H1 (cell line): ENCODE data around the gene SUSD6. TPM values are rescaled to one million over a fixed set of nuclear protein-coding genes. Genes with fewer than 3 reads are reported as not detected.

Source experiments
- CTCF ChIA-PET: fragments of 300-600 bp; sonication (Branson Sonifier 250); formaldehyde crosslinking; loops from one replicate; lab custom pipeline; 2021; ENCODE audit not compliant: partially characterized antibody; lab: Charles Lee
- POLR2A ChIA-PET: fragments of 300-600 bp; sonication (Branson Sonifier 250); formaldehyde crosslinking; loops from one replicate; lab custom pipeline; 2021; ENCODE audit warnings: inconsistent platforms; ENCODE audit not compliant: partially characterized antibody; lab: Charles Lee
- DNase-seq, 2 experiments: peaks; one replicate each; pipeline versions ENCODE4 v3.0.0 to v3.0.0-alpha.2; 2010 to 2022; ENCODE audit warnings: low spot score in 2 of 2, low read depth in 1 of 2, mixed read lengths in 1 of 2
- FAIRE-seq: peaks from 2 replicates; lab custom pipeline; 2011; peaks lifted over from hg19 to GRCh38; lab: Jason Lieb, UNC
- H2AFZ ChIP-seq: 2 replicates; pipeline ENCODE4 v1.8.1; 2012; ENCODE audit warnings: low read length, inconsistent platforms
- H2AK5ac ChIP-seq: 2 replicates; pipeline ENCODE4 v1.6.1; 2013; ENCODE audit warnings: low read depth, low read length
- H2BK120ac ChIP-seq: replicated peaks from 2 replicates; pipeline ENCODE3; 2013; ENCODE audit warnings: low read depth, low read length, inconsistent platforms
- H2BK12ac ChIP-seq: 2 replicates; pipeline ENCODE4 v1.6.1; 2013; ENCODE audit warnings: low read depth, low read length
- H2BK15ac ChIP-seq: 2 replicates; pipeline ENCODE4 v1.6.1; 2013; ENCODE audit warnings: low read length
- H2BK20ac ChIP-seq: 2 replicates; pipeline ENCODE4 v1.6.1; 2013; ENCODE audit warnings: low read length
- H2BK5ac ChIP-seq: 2 replicates; pipeline ENCODE4 v1.6.1; 2013; ENCODE audit warnings: low read depth, low read length
- H3K14ac ChIP-seq: 2 replicates; pipeline ENCODE4 v1.6.1; 2013; ENCODE audit warnings: inconsistent platforms; ENCODE audit not compliant: insufficient read length
- H3K18ac ChIP-seq: 2 replicates; pipeline ENCODE4 v1.6.1; 2013; ENCODE audit warnings: low read length; ENCODE audit errors: extremely low read depth
- H3K23ac ChIP-seq: 2 replicates; pipeline ENCODE4 v1.6.1; 2013; ENCODE audit warnings: inconsistent platforms; ENCODE audit not compliant: insufficient read length
- H3K23me2 ChIP-seq: 2 replicates; pipeline ENCODE4 v1.6.1; 2013; ENCODE audit warnings: low read depth, low read length
- H3K27ac ChIP-seq: 2 replicates; pipeline ENCODE4 v1.6.1; 2011; ENCODE audit warnings: low read depth, low read length, inconsistent platforms
- H3K27me3 ChIP-seq, 4 experiments: replicated peaks in 1 of 4; 1 replicate in 1 of 4; 2 replicates in 3 of 4; pipeline versions ENCODE4 v1.6.1 to v1.8.1; 2011 to 2013; ENCODE audit warnings: low read length in 3 of 4, mild to moderate bottlenecking in 3 of 4, inconsistent platforms in 2 of 4, mixed read lengths in 2 of 4, moderate library complexity in 1 of 4; ENCODE audit not compliant: control insufficient read depth in 3 of 4, insufficient read depth in 3 of 4; ENCODE audit errors: extremely low read depth in 1 of 4
- H3K36me3 ChIP-seq, 4 experiments: 2 replicates each; pipeline versions ENCODE4 v1.6.1 to v1.8.1; 2011 to 2013; ENCODE audit warnings: mild to moderate bottlenecking in 4 of 4, low read length in 3 of 4, moderate library complexity in 2 of 4, control low read depth in 1 of 4, inconsistent platforms in 1 of 4; ENCODE audit not compliant: insufficient read depth in 4 of 4, control insufficient read depth in 2 of 4
- H3K4ac ChIP-seq: replicated peaks from 2 replicates; pipeline ENCODE3; 2013; ENCODE audit warnings: low read length, low read depth, mixed read lengths, inconsistent platforms; ENCODE audit not compliant: insufficient read length
- H3K4me1 ChIP-seq, 4 experiments: replicated peaks in 1 of 4; 1 replicate in 1 of 4; 2 replicates in 3 of 4; pipeline versions ENCODE4 v1.6.1 to v1.8.1; 2011 to 2013; ENCODE audit warnings: low read length in 3 of 4, inconsistent platforms in 2 of 4, mixed read lengths in 1 of 4; ENCODE audit not compliant: insufficient read depth in 4 of 4, control insufficient read depth in 3 of 4
- H3K4me2 ChIP-seq, 2 experiments: 2 replicates each; pipeline versions ENCODE4 v1.6.1 to v1.8.1; 2011 to 2013; ENCODE audit warnings: low read depth in 2 of 2, low read length in 2 of 2, control low read depth in 1 of 2, inconsistent platforms in 1 of 2, mild to moderate bottlenecking in 1 of 2; ENCODE audit not compliant: insufficient read depth in 1 of 2
- H3K4me3 ChIP-seq, 4 experiments: fragments of 200-600, 300-600 bp in 1 of 4; sonication (generic), shearing (Covaris generic), sonication (Bioruptor Twin) in 1 of 4; 2 replicates each; pipeline versions ENCODE4 v1.5.1 to v1.8.1; 2011 to 2016; ENCODE audit warnings: low read length in 4 of 4, low read depth in 3 of 4, control low read depth in 2 of 4, inconsistent platforms in 2 of 4, mild to moderate bottlenecking in 2 of 4, mixed read lengths in 1 of 4, moderate library complexity in 1 of 4; ENCODE audit not compliant: insufficient read depth in 2 of 4; ENCODE audit errors: extremely low read depth in 1 of 4
- H3K56ac ChIP-seq: replicated peaks from 2 replicates; pipeline ENCODE3; 2013; ENCODE audit warnings: low read depth, mild to moderate bottlenecking, mixed read lengths, low read length, inconsistent platforms; ENCODE audit not compliant: insufficient read length
- H3K79me1 ChIP-seq: 2 replicates; pipeline ENCODE4 v1.6.1; 2013; ENCODE audit warnings: low read depth, low read length, control low read depth
- H3K79me2 ChIP-seq, 2 experiments: 2 replicates each; pipeline versions ENCODE4 v1.6.1 to v1.8.1; 2012 to 2013; ENCODE audit warnings: low read length in 2 of 2, mild to moderate bottlenecking in 2 of 2, inconsistent platforms in 1 of 2; ENCODE audit not compliant: insufficient read depth in 2 of 2, control insufficient read depth in 1 of 2
- H3K9ac ChIP-seq, 4 experiments: replicated peaks in 1 of 4; 1 replicate in 1 of 4; 2 replicates in 3 of 4; pipeline versions ENCODE4 v1.6.1 to v1.8.1; 2011 to 2013; ENCODE audit warnings: low read depth in 3 of 4, low read length in 3 of 4, control low read depth in 2 of 4, mild to moderate bottlenecking in 2 of 4, moderate library complexity in 2 of 4, inconsistent platforms in 1 of 4; ENCODE audit errors: extremely low read depth in 1 of 4
- H3K9me3 ChIP-seq, 2 experiments: 2 replicates each; pipeline versions ENCODE4 v1.6.1 to v1.8.1; 2012 to 2013; ENCODE audit warnings: mild to moderate bottlenecking in 2 of 2, moderate library complexity in 2 of 2, control low read depth in 1 of 2, inconsistent platforms in 1 of 2, low read depth in 1 of 2, low read length in 1 of 2, mixed read lengths in 1 of 2; ENCODE audit not compliant: insufficient read depth in 2 of 2
- H4K20me1 ChIP-seq, 2 experiments: replicated peaks in 1 of 2; 2 replicates each; pipeline versions ENCODE3 to v1.8.1; 2011 to 2013; ENCODE audit warnings: inconsistent platforms in 2 of 2, low read length in 2 of 2, mild to moderate bottlenecking in 1 of 2; ENCODE audit not compliant: insufficient read depth in 2 of 2, control insufficient read depth in 1 of 2
- H4K5ac ChIP-seq: 2 replicates; pipeline ENCODE4 v1.6.1; 2013; ENCODE audit warnings: low read length, low read depth, mixed read lengths, inconsistent platforms; ENCODE audit not compliant: insufficient read length
- H4K8ac ChIP-seq: 2 replicates; pipeline ENCODE4 v1.8.0; 2013; ENCODE audit warnings: mild to moderate bottlenecking, moderate library complexity, low read length, inconsistent platforms; ENCODE audit not compliant: insufficient read depth; ENCODE audit errors: extremely low read depth
- H4K91ac ChIP-seq: replicated peaks from 2 replicates; pipeline ENCODE3; 2013; ENCODE audit warnings: low read length, mixed read lengths, inconsistent platforms; ENCODE audit not compliant: insufficient read length
- ASH2L ChIP-seq: fragments of 200-600, 300-600 bp; sonication (generic); IDR thresholded peaks from one replicate; pipeline ENCODE4 v1.7.1; 2017; ENCODE audit warnings: low read length
- HDAC2 ChIP-seq, 2 experiments: fragments of 300-600 bp in 1 of 2; sonication (generic) in 1 of 2; IDR thresholded peaks; 2 replicates each; pipeline ENCODE4 v1.6.1; 2011 to 2012; ENCODE audit warnings: low read depth in 2 of 2, low read length in 2 of 2, mild to moderate bottlenecking in 2 of 2, moderate library complexity in 2 of 2, borderline replicate concordance in 1 of 2, inconsistent platforms in 1 of 2
- JUN ChIP-seq: IDR thresholded peaks from 2 replicates; pipeline ENCODE4 v1.6.1; 2011; ENCODE audit warnings: low read depth, mild to moderate bottlenecking, improper control_type of control experiment, low read length
- KDM4A ChIP-seq: IDR thresholded peaks from one replicate; pipeline ENCODE4 v1.7.1; 2012; ENCODE audit warnings: low read depth, mild to moderate bottlenecking, moderate library complexity, low read length, inconsistent platforms; ENCODE audit not compliant: severe bottlenecking
- NANOG ChIP-seq: IDR thresholded peaks from 2 replicates; pipeline ENCODE4 v1.6.1; 2011; ENCODE audit warnings: low read length, low read depth, mild to moderate bottlenecking, inconsistent platforms; ENCODE audit not compliant: insufficient read depth, poor library complexity, severe bottlenecking
- RXRA ChIP-seq: IDR thresholded peaks from 2 replicates; pipeline ENCODE4 v1.6.1; 2011; ENCODE audit warnings: low read depth, mild to moderate bottlenecking, low read length, moderate library complexity; ENCODE audit not compliant: insufficient read depth
- SIN3A ChIP-seq, 2 experiments: IDR thresholded peaks in 1 of 2; conservative IDR thresholded peaks in 1 of 2; 2 replicates each; pipeline ENCODE4 v1.6.1; 2011 to 2012; ENCODE audit warnings: low read length in 2 of 2, improper control_type of control experiment in 1 of 2, low read depth in 1 of 2, mild to moderate bottlenecking in 1 of 2
- ZNF274 ChIP-seq: IDR thresholded peaks from 2 replicates; pipeline ENCODE4 v1.7.0; 2012; ENCODE audit warnings: low read length, borderline replicate concordance; ENCODE audit errors: extremely low read depth
- WGBS, 2 experiments: shearing (Covaris generic) in 1 of 2; methylation state at CpG; one replicate each; pipeline versions ENCODE4 v1.1.6 to v1.1.7; 2013 to 2015; ENCODE audit warnings: low lambda C conversion rate in 2 of 2, mixed read lengths in 2 of 2, inconsistent platforms in 1 of 2, low coverage in 1 of 2, missing lambda C conversion rate in 1 of 2; ENCODE audit not compliant: insufficient replicate concordance in 2 of 2, insufficient coverage in 1 of 2, insufficient read length in 1 of 2; ENCODE audit errors: extremely low coverage in 1 of 2, missing lambda C conversion rate in 1 of 2; 5-methylcytosine and 5-hydroxymethylcytosine counted together
- polyA plus RNA-seq, 7 experiments: library from polyadenylated mRNA; depleted of rRNA in 3 of 7; stranded (reverse) in 5 of 7; unstranded in 2 of 7; fragments of >200 nt in 5 of 7; fragments of 200-250 nt in 2 of 7; gene quantifications; 1 replicate in 5 of 7; 2 replicates in 1 of 7; 4 replicates in 1 of 7; pipeline versions ENCODE4 v1.2.1 to v1.2.3, GENCODE V29; 2011 to 2013; ENCODE audit warnings: missing spikeins in 2 of 7, mixed read lengths in 2 of 7
- total RNA-seq: library from RNA; stranded (reverse); fragmentation: NEBNext Ultra II Directional; extraction: Animal tissue kit (Norgen Biotek cat#: 25700); gene quantifications from 2 replicates; pipeline ENCODE4 v1.2.1, GENCODE V29; 2021

The SUSD6 gene
- total and polyA plus RNA-seq, 2 of the 8 experiments (the other 6 are each of a cell fraction or from before 2014, with no cell fraction given) = 3.0 to 3.8 TPM

GRCh38 chr14:69685716-69686115 lies 74.3 kb downstream of the SUSD6 start:
- no peaks in the 10 kb centered on the region for H3K27me3 ChIP-seq
- H3K4ac ChIP-seq = no peak overlapping the region
- DNase-seq (no peak), FAIRE-seq (no peak)
- H3K23me2 ChIP-seq = no peaks in the 10 kb centered on the region; the same call in 1 of the 2 replicates
- no peak overlapping the region for H4K5ac ChIP-seq
- H4K91ac ChIP-seq = no peak overlapping the region
- POLR2A ChIA-PET = no interaction called here
- H2AFZ ChIP-seq = no peak overlapping the region
- no peaks in the 10 kb centered on the region; a peak in 1 of 7 replicates for H3K4me1 ChIP-seq
- no peak overlapping the region for H2BK5ac ChIP-seq
- H3K27ac ChIP-seq = no peak overlapping the region
- H3K9ac ChIP-seq = no peak overlapping the region
- no peak overlapping the region for H2BK15ac ChIP-seq
- H2BK120ac ChIP-seq = no peak overlapping the region
- no peaks in the 10 kb centered on the region for H3K79me2 ChIP-seq
- no peak overlapping the region for H3K56ac ChIP-seq
- no peaks in the 10 kb centered on the region for H3K9me3 ChIP-seq
- H2AK5ac ChIP-seq = no peak overlapping the region
- 83% methylated on average over 6 of the region's 6 CpGs; no CpG with 5 or more reads in 1 of the 2 experiments for WGBS, 2 experiments
- H3K36me3 ChIP-seq = no peaks in the 10 kb centered on the region
- H2BK20ac ChIP-seq = no peak overlapping the region
- H3K14ac ChIP-seq = no peak overlapping the region
- CTCF ChIA-PET = interaction anchor here (1.3 to 3.3 kb wide), 2 partner anchors 12 to 42 kb away, joined by 5 to 12 read pairs; no protein-coding TSS in a partner anchor
- no peak overlapping the region for H3K18ac ChIP-seq
- H3K23ac ChIP-seq = no peak overlapping the region
- H3K79me1 ChIP-seq = no peaks in the 10 kb centered on the region
- TF ChIP-seq KDM4A (no peak), SIN3A (conservative IDR thresholded peaks at IDR 0.05 in 1 of 2, IDR thresholded peaks at IDR 0.05 in 1 of 2; ENCODE audit: low read depth in 1 of 2, low read length in 2 of 2) (no peak), NANOG (no peak), HDAC2 (IDR thresholded peaks at IDR 0.05; ENCODE audit: borderline replicate concordance in 1 of 2, low read depth in 2 of 2, low read length in 2 of 2) (no peak), JUN (no peak), RXRA (no peak), ASH2L (no peak), ZNF274 (no peak)
- H3K4me3 ChIP-seq = no peak overlapping the region
- H2BK12ac ChIP-seq = no peak overlapping the region
- no peak overlapping the region; the same call in 1 of the 2 replicates for H4K8ac ChIP-seq
- no peaks in the 10 kb centered on the region for H4K20me1 ChIP-seq
- no peak overlapping the region for H3K4me2 ChIP-seq
